ENCODE measurements around the gene STAT6. TPM values are rescaled to one million over a fixed set of nuclear protein-coding genes. Genes with fewer than 3 reads are reported as not detected.
A peak's percentile ranks its signal among the peaks of the same experiment; 100 is the strongest.
"Not testable (repeated sequence)": the region's sequence is repeated elsewhere in the genome, so short reads cannot be mapped to it uniquely, and the experiment has no call there.

Gene STAT6
- total RNA-seq, 6 donors from 2014 or later, result 123 to 605 (median 251) TPM

DNA sequence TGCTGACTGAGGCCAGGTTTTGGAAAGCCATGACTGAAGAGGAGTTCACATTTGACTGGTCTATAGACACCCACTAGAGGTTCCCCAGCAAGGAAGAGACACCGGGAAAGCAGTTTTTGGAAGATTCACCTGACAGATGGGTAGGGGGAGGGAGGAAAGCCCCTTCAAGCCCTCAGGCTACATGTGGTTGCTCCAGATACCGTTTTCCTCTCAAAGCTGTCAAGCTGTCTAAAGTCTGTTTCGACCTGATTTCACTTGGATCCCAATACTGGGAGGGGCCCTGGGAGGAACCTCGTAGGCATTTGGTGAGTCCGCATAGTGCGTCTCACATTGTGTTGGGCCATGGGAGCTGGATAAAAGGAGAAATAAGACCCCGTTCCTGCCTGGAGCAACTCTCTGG, 15.4 kb upstream of the STAT6 start:
- peak overlapping the region in 1 of 4 donors; percentile 70 for H3K4me3 ChIP-seq
- ATAC-seq (ENCODE audit: low FRiP score in 2 of 2), result no peak
- peaks cover 14 to 27% (median 20%) of the 10 kb centered on the region in 4 donors for H3K4me1 ChIP-seq
- H3K36me3 ChIP-seq, result no peaks in the 10 kb centered on the region
- H3K9me3 ChIP-seq, result no peaks in the 10 kb centered on the region
- H3K27ac ChIP-seq, result peak overlapping the region; percentile 79 to 98 (median 94)
- WGBS, 2 donors, result 32 to 59% methylated on average over 6 to 7 of the region's 7 CpGs
- TF ChIP-seq, protein P1, sequence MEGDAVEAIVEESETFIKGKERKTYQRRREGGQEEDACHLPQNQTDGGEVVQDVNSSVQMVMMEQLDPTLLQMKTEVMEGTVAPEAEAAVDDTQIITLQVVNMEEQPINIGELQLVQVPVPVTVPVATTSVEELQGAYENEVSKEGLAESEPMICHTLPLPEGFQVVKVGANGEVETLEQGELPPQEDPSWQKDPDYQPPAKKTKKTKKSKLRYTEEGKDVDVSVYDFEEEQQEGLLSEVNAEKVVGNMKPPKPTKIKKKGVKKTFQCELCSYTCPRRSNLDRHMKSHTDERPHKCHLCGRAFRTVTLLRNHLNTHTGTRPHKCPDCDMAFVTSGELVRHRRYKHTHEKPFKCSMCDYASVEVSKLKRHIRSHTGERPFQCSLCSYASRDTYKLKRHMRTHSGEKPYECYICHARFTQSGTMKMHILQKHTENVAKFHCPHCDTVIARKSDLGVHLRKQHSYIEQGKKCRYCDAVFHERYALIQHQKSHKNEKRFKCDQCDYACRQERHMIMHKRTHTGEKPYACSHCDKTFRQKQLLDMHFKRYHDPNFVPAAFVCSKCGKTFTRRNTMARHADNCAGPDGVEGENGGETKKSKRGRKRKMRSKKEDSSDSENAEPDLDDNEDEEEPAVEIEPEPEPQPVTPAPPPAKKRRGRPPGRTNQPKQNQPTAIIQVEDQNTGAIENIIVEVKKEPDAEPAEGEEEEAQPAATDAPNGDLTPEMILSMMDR (IDR thresholded peaks at IDR 0.05), result no peak
- TF ChIP-seq EP300 (IDR thresholded peaks at IDR 0.05) (no peak), POLR2A (IDR thresholded peaks at IDR 0.05) (no peak), POLR2AphosphoS5 (IDR thresholded peaks at IDR 0.05) (no peak)
- peaks cover 0 to 4% (median 0%) of the 10 kb centered on the region in 4 donors for H3K27me3 ChIP-seq
- no peak for DNase-seq

DNA sequence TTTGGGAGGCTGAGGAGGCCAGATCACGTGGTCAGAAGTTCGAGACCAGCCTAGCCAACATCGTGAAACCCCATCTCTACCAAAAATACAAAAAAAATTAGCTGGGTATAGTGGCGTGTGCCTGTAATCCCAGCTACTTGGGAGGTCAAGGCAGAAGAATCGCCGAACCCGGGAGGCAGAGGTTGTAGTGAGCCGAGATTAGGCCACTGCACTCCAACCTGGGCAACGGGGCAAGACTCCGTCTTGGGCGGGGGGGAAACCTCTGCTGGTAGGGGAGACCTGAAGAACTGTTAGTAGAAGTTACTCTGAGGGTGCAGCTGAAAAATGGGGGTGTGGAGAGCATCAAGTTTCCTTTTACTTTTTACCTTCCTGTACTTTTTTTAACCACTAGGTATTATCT, 14.9 kb upstream of the STAT6 start:
- ATAC-seq (ENCODE audit: low FRiP score in 2 of 2), result no peak
- peaks cover 0 to 4% (median 0%) of the 10 kb centered on the region in 4 donors for H3K27me3 ChIP-seq
- no peaks in the 10 kb centered on the region for H3K9me3 ChIP-seq
- no peaks in the 10 kb centered on the region for H3K36me3 ChIP-seq
- TF ChIP-seq, protein P1 (IDR thresholded peaks at IDR 0.05), result no peak
- TF ChIP-seq EP300 (IDR thresholded peaks at IDR 0.05), result no peak
- TF ChIP-seq POLR2A (IDR thresholded peaks at IDR 0.05), result no peak
- no peak for TF ChIP-seq POLR2AphosphoS5 (IDR thresholded peaks at IDR 0.05)
- peaks cover 11 to 22% (median 18%) of the 10 kb centered on the region in 4 donors for H3K4me1 ChIP-seq
- 84 to 93% methylated on average over 11 of the region's 11 CpGs for WGBS, 2 donors
- DNase-seq, result no peak
- no peak overlapping the region for H3K27ac ChIP-seq
- H3K4me3 ChIP-seq, result no peak overlapping the region

DNA sequence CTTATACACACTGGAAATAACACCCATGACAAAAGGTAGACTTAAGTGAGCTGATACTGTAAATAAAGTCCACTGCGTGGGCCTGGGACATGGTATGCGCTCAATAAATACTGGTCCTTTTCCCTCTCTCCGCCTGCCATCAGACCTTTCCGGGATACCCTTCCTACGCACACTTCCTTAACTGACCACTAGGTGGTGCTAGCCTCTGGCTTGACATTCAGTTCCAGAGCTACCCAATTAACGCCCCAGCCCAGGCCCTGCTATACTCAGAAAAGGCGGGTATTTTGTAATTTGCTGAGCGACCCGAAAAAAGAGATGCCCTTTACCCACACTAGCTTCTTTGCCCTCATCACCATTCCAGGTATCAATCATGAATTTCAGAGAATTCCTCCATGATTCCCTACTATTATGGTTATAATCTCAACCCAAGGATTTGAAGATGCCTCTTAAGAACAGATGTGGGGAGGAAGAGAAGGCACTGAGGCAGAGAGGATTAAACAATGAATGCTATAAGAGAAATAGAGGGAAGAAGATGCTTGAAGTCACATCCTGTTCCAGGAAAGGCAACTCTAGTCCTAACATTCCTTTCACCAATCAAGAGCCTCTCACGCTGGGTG, 13.2 kb upstream of the STAT6 start:
- DNase-seq, result peak in 1 of 2 donors; percentile 75
- Histone ChIP-seq H3K9me3 (no peaks in the 10 kb centered on the region), H3K4me1 (peaks cover 9 to 19% (median 11%) of the 10 kb centered on the region in 4 donors), H3K36me3 (no peaks in the 10 kb centered on the region), H3K4me3 (no peak overlapping the region), H3K27ac (no peak overlapping the region), H3K27me3 (peaks cover 0 to 4% (median 0%) of the 10 kb centered on the region in 4 donors)
- 13 to 14% methylated on average over 10 of the region's 10 CpGs for WGBS, 2 donors
- TF ChIP-seq POLR2AphosphoS5 (IDR thresholded peaks at IDR 0.05), result no peak
- TF ChIP-seq, protein P1 (IDR thresholded peaks at IDR 0.05), result peak; percentile 84 to 95 (median 90)
- ATAC-seq (ENCODE audit: low FRiP score in 2 of 2), result peak; percentile 68 to 79

DNA sequence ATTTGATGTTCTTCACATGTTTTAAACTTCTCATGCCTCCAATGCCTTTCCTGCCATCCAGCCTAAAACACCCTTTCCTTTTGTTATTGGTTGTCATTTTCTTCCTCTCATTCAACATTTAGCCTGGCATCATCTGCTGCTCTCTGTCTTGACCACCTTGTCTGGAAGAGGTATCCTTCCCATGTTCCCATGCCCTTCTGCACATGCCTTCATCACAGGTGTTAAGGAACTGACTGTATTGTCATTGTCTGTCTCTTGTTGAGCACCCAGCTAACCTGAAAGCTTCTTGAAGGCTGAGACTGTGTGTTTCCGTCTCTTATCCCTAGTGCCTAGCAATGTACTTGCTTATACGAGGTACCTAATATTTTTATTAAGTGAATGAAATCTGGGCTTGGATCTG, 12.7 kb upstream of the STAT6 start:
- Histone ChIP-seq H3K4me1 (peaks cover 7 to 13% (median 7%) of the 10 kb centered on the region in 4 donors), H3K4me3 (no peak overlapping the region), H3K27me3 (peaks cover 0 to 4% (median 0%) of the 10 kb centered on the region in 4 donors), H3K9me3 (no peaks in the 10 kb centered on the region), H3K36me3 (no peaks in the 10 kb centered on the region), H3K27ac (no peak overlapping the region)
- TF ChIP-seq POLR2AphosphoS5 (IDR thresholded peaks at IDR 0.05) (no peak), POLR2A (IDR thresholded peaks at IDR 0.05) (no peak), EP300 (IDR thresholded peaks at IDR 0.05) (no peak)
- TF ChIP-seq, protein P1 (IDR thresholded peaks at IDR 0.05), result no peak
- 45 to 59% methylated on average over 2 of the region's 2 CpGs for WGBS, 2 donors
- no peak for DNase-seq
- no peak for ATAC-seq (ENCODE audit: low FRiP score in 2 of 2)

DNA sequence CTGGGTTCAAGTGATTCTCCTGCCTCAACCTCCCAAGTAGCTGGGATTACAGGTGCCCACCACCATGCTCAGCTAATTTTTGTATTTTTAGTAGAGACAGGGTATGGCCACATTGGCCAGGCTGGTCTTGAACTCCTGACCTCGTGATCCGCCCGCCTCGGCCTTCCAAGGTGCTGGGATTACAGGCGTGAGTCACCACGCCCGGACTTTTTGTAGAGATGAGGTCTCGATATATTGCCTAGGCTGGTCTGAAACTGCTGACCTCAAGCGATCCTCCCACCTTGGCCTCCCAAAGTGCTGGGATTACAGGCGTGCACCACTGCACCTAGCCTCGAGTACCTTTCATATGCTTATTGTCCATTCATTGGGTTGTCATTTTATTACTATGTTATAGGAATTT, 9.6 kb upstream of the STAT6 start:
- H3K36me3 ChIP-seq; H3K9me3 ChIP-seq; H3K4me3 ChIP-seq; ATAC-seq (ENCODE audit: low FRiP score in 2 of 2); H3K4me1 ChIP-seq; H3K27me3 ChIP-seq; H3K27ac ChIP-seq; DNase-seq: not testable (repeated sequence)
- 94 to 97% methylated on average over 11 of the region's 11 CpGs for whole genome bisulfite sequencing, 2 donors
